Adrenal gland (tissue), 5 donors: Measurements from ENCODE around the gene MRFAP1L1.

Source experiments
- CTCF ChIP-seq, 6 experiments: fragments of 450-650 bp in 4 of 6; fragments of 200-600 bp in 2 of 6; sonication (generic) in 1 of 6; IDR thresholded peaks; 1 replicate in 5 of 6; 2 replicates in 1 of 6; pipeline versions ENCODE4 v1.5.1 to v1.8.0; 2016 to 2021; ENCODE audit warnings: antibody characterized with exemption in 6 of 6, mild to moderate bottlenecking in 2 of 6, moderate library complexity in 1 of 6
- POLR2A ChIP-seq, 2 donors: fragments of 450-650 bp; IDR thresholded peaks; one replicate each; pipeline ENCODE4 v1.6.1; 2017; ENCODE audit warnings: antibody characterized with exemption in 2 of 2, mild to moderate bottlenecking in 2 of 2, moderate library complexity in 1 of 2
- donor health status: DM: no; HTN: no; CAD: no.

- TF ChIP-seq POLR2A (IDR thresholded peaks at IDR 0.05): no peak
- TF ChIP-seq CTCF (IDR thresholded peaks at IDR 0.05): no peak
Observed at GRCh38 chr4:6749340-6750171, 39.9 kb upstream of the MRFAP1L1 start.
